T-helper 1 cell treated with Interleukin-12 subunit alpha and Interleukin-12 subunit beta and Interleukin-4 antibody, amounts not matched to agents 30 μg/mL and 1 μg/mL, for 36 hours (primary cell): ENCODE results near the gene MKLN1.
"Not testable (repeated sequence)": the region's sequence is repeated elsewhere in the genome, so short reads cannot be mapped to it uniquely, and the experiment has no call there.

Source experiments
- H3K27ac Mint-ChIP-seq: one replicate; pipeline ENCODE4 v1.8.0; 2021; ENCODE audit warnings: mild to moderate bottlenecking, mixed read lengths
- H3K27me3 Mint-ChIP-seq: one replicate; pipeline ENCODE4 v1.8.0; 2021; ENCODE audit warnings: low read depth, mixed read lengths
- H3K36me3 Mint-ChIP-seq: one replicate; pipeline ENCODE4 v1.8.0; 2021; ENCODE audit warnings: low read depth, mixed read lengths
- H3K4me1 Mint-ChIP-seq: one replicate; pipeline ENCODE4 v1.8.0; 2021; ENCODE audit warnings: low read depth, mixed read lengths
- H3K4me3 Mint-ChIP-seq: one replicate; pipeline ENCODE4 v1.8.0; 2021; ENCODE audit warnings: mild to moderate bottlenecking, moderate library complexity, mixed read lengths
- H3K9me3 Mint-ChIP-seq: one replicate; pipeline ENCODE4 v1.8.0; 2021; ENCODE audit warnings: mixed read lengths

The MKLN1 gene

GRCh38 chr7:131425992-131426391 lies 98.3 kb downstream of the MKLN1 start:
- Mint-ChIP-seq H3K4me3 (no peak overlapping the region), H3K4me1 (peaks cover 4% of the 10 kb centered on the region), H3K9me3 (no peaks in the 10 kb centered on the region), H3K36me3 (peaks cover 8% of the 10 kb centered on the region), H3K27ac (no peak overlapping the region), H3K27me3 (no peaks in the 10 kb centered on the region)

- H3K4me1 Mint-ChIP-seq, H3K4me3 Mint-ChIP-seq, H3K27ac Mint-ChIP-seq, H3K27me3 Mint-ChIP-seq, H3K9me3 Mint-ChIP-seq: not testable (repeated sequence)
- H3K36me3 Mint-ChIP-seq, result peaks cover 19% of the 10 kb centered on the region
Measured at GRCh38 chr7:131430826-131431225, 103.2 kb downstream of the MKLN1 start.

- no peaks in the 10 kb centered on the region for H3K9me3 Mint-ChIP-seq
- no peak overlapping the region for H3K4me3 Mint-ChIP-seq
- H3K36me3 Mint-ChIP-seq, result peaks cover 19% of the 10 kb centered on the region
- H3K27ac Mint-ChIP-seq, result no peak overlapping the region
- H3K27me3 Mint-ChIP-seq, result no peaks in the 10 kb centered on the region
- peaks cover 6% of the 10 kb centered on the region for H3K4me1 Mint-ChIP-seq
Measured at GRCh38 chr7:131431289-131431688, 103.6 kb downstream of the MKLN1 start.

- Mint-ChIP-seq H3K27ac (no peak overlapping the region), H3K9me3 (no peaks in the 10 kb centered on the region), H3K4me3 (no peak overlapping the region), H3K4me1 (peaks cover 7% of the 10 kb centered on the region), H3K27me3 (no peaks in the 10 kb centered on the region), H3K36me3 (peaks cover 19% of the 10 kb centered on the region)
Measured at GRCh38 chr7:131431756-131432155, 104.1 kb downstream of the MKLN1 start.

GRCh38 chr7:131436384-131436783 lies 108.7 kb downstream of the MKLN1 start:
- Mint-ChIP-seq H3K9me3 (peaks cover 15% of the 10 kb centered on the region), H3K27me3 (no peaks in the 10 kb centered on the region), H3K36me3 (peaks cover 43% of the 10 kb centered on the region), H3K4me3 (no peak overlapping the region), H3K4me1 (peaks cover 5% of the 10 kb centered on the region), H3K27ac (no peak overlapping the region)

DNA sequence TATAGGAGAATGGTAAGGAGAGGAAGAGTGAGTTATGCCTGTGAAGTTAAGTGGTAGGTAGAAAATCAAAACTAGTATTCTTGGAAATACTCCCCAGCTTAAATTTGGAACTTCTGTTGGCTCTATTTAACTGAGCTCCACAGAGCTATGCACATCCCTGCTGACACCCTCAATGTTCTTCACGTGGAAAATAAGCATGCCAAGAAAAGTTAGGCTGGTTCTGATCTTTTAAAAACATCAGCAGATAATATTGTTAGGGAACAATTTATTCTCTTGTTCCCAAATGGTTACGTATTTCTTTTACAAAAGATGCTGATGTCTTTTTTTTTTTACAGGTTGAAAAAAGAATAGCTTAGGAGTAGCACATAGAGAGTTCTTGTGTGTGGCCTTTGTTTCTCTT lies 111.3 kb downstream of the MKLN1 start:
- no peaks in the 10 kb centered on the region for H3K27me3 Mint-ChIP-seq
- no peak overlapping the region for H3K4me3 Mint-ChIP-seq
- H3K4me1 Mint-ChIP-seq, result peaks cover 5% of the 10 kb centered on the region
- no peak overlapping the region for H3K27ac Mint-ChIP-seq
- H3K36me3 Mint-ChIP-seq, result peaks cover 43% of the 10 kb centered on the region
- H3K9me3 Mint-ChIP-seq, result peaks cover 15% of the 10 kb centered on the region

GRCh38 chr7:131443496-131443895 lies 115.8 kb downstream of the MKLN1 start:
- peaks cover 15% of the 10 kb centered on the region for H3K9me3 Mint-ChIP-seq
- H3K27me3 Mint-ChIP-seq, result no peaks in the 10 kb centered on the region
- H3K4me1 Mint-ChIP-seq, result peaks cover 2% of the 10 kb centered on the region
- H3K36me3 Mint-ChIP-seq, result peaks cover 32% of the 10 kb centered on the region
- no peak overlapping the region for H3K27ac Mint-ChIP-seq
- no peak overlapping the region for H3K4me3 Mint-ChIP-seq

DNA sequence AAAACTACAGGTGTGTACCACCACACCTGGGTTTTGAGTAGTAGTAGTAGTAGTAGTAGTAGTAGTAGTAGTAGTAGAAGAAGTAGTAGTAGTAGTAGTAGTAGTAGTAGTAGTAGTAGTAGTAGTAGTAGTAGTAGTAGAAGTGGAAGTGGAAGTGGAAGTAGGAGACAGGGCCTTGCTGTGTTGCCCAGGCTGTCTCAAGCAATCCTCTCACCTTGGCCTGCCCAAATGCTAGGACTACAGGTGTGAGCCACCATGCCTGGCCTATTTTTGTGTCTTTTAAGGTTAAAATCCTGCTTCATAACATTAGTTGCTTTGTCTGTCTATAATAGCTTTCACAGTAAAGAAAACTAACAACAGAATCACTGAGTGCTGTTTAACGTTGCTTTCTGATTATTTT lies 117.0 kb downstream of the MKLN1 start:
- H3K27me3 Mint-ChIP-seq, result no peaks in the 10 kb centered on the region
- H3K4me1 Mint-ChIP-seq, result peaks cover 2% of the 10 kb centered on the region
- peaks cover 30% of the 10 kb centered on the region for H3K36me3 Mint-ChIP-seq
- H3K27ac Mint-ChIP-seq, result no peak overlapping the region
- H3K9me3 Mint-ChIP-seq, result peaks cover 15% of the 10 kb centered on the region
- no peak overlapping the region for H3K4me3 Mint-ChIP-seq

- Mint-ChIP-seq H3K9me3 (no peaks in the 10 kb centered on the region), H3K4me1 (peaks cover 2% of the 10 kb centered on the region), H3K36me3 (peaks cover 29% of the 10 kb centered on the region), H3K4me3 (no peak overlapping the region), H3K27ac (no peak overlapping the region), H3K27me3 (no peaks in the 10 kb centered on the region)
Measured at GRCh38 chr7:131449373-131449902, 121.8 kb downstream of the MKLN1 start.

DNA sequence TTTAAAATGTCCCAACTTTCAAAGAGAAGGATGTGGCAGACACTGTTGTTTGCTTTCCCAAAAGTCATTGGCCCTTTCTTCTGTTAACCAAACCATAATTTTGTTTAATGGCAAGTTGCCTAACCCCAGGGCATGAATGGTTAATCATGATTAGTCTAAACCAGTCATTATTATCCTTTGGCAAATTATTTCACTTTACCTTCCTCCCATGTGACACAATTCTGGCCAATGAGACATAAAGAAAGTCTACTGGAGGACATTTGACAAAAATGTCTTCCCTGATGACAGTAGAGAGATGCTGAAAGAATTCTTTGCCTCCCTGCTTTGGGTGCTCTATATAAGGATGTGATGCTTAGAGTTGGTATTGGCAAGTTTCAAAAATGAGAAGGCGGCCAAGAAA lies 126.8 kb downstream of the MKLN1 start:
- no peak overlapping the region for H3K4me3 Mint-ChIP-seq
- H3K4me1 Mint-ChIP-seq, result peaks cover 3% of the 10 kb centered on the region
- no peaks in the 10 kb centered on the region for H3K27me3 Mint-ChIP-seq
- H3K36me3 Mint-ChIP-seq, result peaks cover 25% of the 10 kb centered on the region
- no peak overlapping the region for H3K27ac Mint-ChIP-seq
- H3K9me3 Mint-ChIP-seq, result no peaks in the 10 kb centered on the region

DNA sequence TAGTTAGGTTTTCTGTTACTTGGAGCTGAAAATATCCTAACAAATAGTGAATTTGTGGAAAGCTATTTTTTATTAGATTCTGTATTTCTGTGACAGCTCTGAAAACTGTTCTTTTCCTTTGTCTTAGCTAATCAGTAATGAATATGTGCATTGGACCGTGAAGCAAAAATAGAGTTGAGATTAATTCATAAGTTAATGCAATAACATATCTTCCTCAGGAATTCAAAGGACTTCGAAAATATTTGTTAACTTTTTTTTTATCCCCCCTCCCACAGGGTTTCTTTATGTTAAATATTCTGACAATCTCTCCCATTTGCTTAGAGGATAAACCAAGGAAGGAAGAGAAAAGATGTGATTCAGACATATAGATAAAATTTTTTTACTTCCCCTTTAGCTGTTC lies 127.3 kb downstream of the MKLN1 start:
- Mint-ChIP-seq H3K9me3 (no peaks in the 10 kb centered on the region), H3K27ac (no peak overlapping the region), H3K27me3 (no peaks in the 10 kb centered on the region), H3K36me3 (peaks cover 22% of the 10 kb centered on the region), H3K4me3 (no peak overlapping the region), H3K4me1 (peaks cover 6% of the 10 kb centered on the region)

GRCh38 chr7:131455546-131455945 lies 127.9 kb downstream of the MKLN1 start:
- no peak overlapping the region for H3K4me3 Mint-ChIP-seq
- H3K27me3 Mint-ChIP-seq, result no peaks in the 10 kb centered on the region
- H3K4me1 Mint-ChIP-seq, result peaks cover 6% of the 10 kb centered on the region
- peaks cover 19% of the 10 kb centered on the region for H3K36me3 Mint-ChIP-seq
- no peak overlapping the region for H3K27ac Mint-ChIP-seq
- H3K9me3 Mint-ChIP-seq, result no peaks in the 10 kb centered on the region

DNA sequence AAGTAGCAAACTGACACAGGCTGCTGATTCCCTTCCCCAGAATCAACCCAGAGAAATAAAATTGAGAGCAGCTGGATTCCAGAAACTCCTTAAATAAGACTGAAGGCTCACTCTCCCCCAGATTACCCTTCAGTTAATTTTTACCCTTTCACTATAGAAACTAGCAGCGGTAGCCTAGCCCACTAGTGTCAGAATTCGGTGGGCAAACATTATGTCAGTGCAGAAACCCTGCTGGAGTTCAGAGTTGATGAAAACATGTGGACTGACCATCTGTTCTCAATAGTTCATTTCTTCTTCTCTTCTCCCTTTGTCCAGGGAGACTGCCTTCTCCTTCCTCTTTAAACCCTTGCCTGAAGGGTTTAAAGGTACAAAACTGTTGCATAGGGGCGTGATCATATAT lies 128.7 kb downstream of the MKLN1 start:
- no peak overlapping the region for H3K4me3 Mint-ChIP-seq
- peaks cover 18% of the 10 kb centered on the region for H3K36me3 Mint-ChIP-seq
- H3K27ac Mint-ChIP-seq, result no peak overlapping the region
- no peaks in the 10 kb centered on the region for H3K9me3 Mint-ChIP-seq
- H3K4me1 Mint-ChIP-seq, result peaks cover 6% of the 10 kb centered on the region
- H3K27me3 Mint-ChIP-seq, result no peaks in the 10 kb centered on the region

GRCh38 chr7:131459256-131459655 lies 131.6 kb downstream of the MKLN1 start:
- no peak overlapping the region for H3K4me3 Mint-ChIP-seq
- H3K27me3 Mint-ChIP-seq, result no peaks in the 10 kb centered on the region
- H3K9me3 Mint-ChIP-seq, result no peaks in the 10 kb centered on the region
- H3K27ac Mint-ChIP-seq, result no peak overlapping the region
- peaks cover 6% of the 10 kb centered on the region for H3K4me1 Mint-ChIP-seq
- peaks cover 15% of the 10 kb centered on the region for H3K36me3 Mint-ChIP-seq

- Mint-ChIP-seq H3K27ac (no peak overlapping the region), H3K4me3 (no peak overlapping the region), H3K9me3 (no peaks in the 10 kb centered on the region), H3K36me3 (peaks cover 15% of the 10 kb centered on the region), H3K4me1 (peaks cover 6% of the 10 kb centered on the region), H3K27me3 (no peaks in the 10 kb centered on the region)
Measured at GRCh38 chr7:131462059-131462458, 134.4 kb downstream of the MKLN1 start.

DNA sequence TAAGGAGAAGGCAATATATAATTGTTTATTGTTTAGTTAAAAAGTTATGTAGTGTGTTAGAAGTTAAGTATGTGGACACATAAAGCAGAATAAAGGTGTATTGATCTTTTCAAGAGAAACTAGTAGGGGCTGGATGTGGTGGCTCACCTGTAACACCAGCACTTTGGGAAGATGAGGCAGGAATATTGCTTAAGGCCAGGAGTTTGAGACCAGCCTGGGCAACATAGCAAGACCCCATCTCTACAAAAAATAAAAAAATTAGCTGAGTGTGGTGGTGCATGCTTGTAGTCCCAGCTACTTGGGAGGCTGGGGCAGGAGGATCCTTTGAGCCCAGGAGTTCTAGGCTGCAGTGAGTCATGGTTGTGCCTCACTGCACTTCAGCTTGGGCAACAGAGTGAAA lies 135.0 kb downstream of the MKLN1 start:
- H3K4me3 Mint-ChIP-seq, H3K27ac Mint-ChIP-seq, H3K27me3 Mint-ChIP-seq, H3K9me3 Mint-ChIP-seq, H3K4me1 Mint-ChIP-seq: not testable (repeated sequence)
- peaks cover 19% of the 10 kb centered on the region for H3K36me3 Mint-ChIP-seq
